ENCODE data around the gene RBM47.

RBM47 gene

DNA sequence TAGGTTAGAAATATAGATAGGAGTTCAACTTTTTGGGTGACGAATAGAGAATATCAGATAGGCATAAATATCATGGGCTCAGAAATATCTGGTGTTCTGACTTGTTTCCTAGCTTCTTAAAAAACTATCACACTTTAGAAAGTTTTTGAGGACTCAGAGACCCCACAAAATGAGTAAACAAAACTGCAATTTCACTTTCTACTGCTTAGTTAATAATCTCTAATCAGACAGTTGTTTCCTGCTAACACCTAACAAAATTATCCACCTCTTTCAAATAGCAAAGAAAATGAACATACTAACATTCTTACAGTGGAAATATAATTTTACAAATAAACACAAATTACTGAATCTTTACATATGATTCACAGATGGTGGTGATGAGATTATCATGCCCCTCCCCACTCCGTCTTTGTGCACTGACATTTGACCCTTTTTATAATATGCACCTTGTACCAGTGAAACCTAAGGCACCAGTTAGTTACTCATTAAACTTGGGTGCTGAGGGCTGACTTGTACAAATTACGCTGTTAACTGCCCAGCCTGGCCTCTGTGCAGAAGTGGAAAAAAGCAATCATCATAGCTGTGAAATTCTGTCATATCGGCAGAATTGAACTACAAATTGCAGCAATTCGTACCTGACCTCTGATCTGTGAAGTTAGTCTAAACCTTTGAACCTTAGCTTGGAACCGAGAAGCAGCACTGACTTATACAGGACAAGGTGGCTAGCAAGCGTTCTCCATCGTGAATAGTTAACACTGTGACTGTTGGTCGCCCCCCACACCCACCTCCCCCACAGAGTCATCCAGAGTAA lies 155.9 kb downstream of the RBM47 start:
- Histone ChIP-seq H3K27ac (no peak overlapping the region), H3K27me3 (replicated peaks) (no peaks in the 10 kb centered on the region), H3K4me3 (ENCODE audit: low read depth, low read length) (no peak overlapping the region), H3K36me3 (replicated peaks) (no peaks in the 10 kb centered on the region)
- no peak for DNase-seq
- TF ChIP-seq, protein P1, sequence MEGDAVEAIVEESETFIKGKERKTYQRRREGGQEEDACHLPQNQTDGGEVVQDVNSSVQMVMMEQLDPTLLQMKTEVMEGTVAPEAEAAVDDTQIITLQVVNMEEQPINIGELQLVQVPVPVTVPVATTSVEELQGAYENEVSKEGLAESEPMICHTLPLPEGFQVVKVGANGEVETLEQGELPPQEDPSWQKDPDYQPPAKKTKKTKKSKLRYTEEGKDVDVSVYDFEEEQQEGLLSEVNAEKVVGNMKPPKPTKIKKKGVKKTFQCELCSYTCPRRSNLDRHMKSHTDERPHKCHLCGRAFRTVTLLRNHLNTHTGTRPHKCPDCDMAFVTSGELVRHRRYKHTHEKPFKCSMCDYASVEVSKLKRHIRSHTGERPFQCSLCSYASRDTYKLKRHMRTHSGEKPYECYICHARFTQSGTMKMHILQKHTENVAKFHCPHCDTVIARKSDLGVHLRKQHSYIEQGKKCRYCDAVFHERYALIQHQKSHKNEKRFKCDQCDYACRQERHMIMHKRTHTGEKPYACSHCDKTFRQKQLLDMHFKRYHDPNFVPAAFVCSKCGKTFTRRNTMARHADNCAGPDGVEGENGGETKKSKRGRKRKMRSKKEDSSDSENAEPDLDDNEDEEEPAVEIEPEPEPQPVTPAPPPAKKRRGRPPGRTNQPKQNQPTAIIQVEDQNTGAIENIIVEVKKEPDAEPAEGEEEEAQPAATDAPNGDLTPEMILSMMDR (IDR thresholded peaks at IDR 0.05; ENCODE audit: low read depth, low read length, missing control alignments): no peak
- in situ Hi-C loops (cut with HindIII; ENCODE audit: low pct_ligation_motif_present, low sequenced_read_pairs): no loop called here

DNA sequence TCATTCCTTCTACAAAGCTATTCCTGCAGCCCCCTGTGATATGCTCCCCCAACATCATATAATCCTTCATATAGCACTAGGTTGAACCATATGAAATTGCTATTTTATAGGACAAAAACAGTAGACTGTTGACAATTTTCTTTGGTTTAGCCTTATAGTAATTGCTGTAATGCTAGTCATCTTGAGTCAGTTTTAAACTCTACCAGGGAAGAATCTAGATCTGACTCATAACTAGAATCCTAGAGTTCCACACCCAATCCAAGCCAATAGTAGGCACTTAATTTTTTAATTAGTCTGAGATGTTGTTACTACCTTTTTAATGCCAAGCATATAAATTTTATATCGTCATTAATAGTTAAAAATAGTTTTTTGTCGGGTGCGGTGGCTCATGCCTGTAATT lies 157.7 kb downstream of the RBM47 start:
- in situ Hi-C loops (cut with HindIII; ENCODE audit: low pct_ligation_motif_present, low sequenced_read_pairs): no loop called here
- TF ChIP-seq, protein P1 (IDR thresholded peaks at IDR 0.05; ENCODE audit: low read depth, low read length, missing control alignments): no peak
- no peak overlapping the region for H3K4me3 ChIP-seq (ENCODE audit: low read depth, low read length)
- H3K27ac ChIP-seq: no peak overlapping the region
- H3K36me3 ChIP-seq (replicated peaks): no peaks in the 10 kb centered on the region
- DNase-seq: no peak
- H3K27me3 ChIP-seq (replicated peaks): no peaks in the 10 kb centered on the region

DNA sequence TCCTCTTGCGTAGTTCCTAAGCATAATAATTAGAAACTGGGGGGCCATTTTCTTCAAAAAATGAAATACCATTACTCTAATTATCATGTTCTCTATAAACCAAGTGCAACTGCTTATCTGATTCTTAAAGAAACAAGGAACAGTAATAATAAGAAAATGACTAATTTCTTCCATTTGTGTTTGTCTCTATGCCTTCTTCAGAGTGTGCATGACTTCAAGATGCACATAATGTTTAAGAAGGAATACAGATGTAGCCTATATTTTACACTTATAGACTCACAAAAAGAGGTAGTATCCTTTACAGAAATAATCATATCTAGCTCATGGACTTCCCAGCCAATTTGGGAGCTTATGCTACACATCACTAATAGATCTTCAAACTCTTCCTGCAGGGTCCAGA lies 162.9 kb downstream of the RBM47 start:
- no peaks in the 10 kb centered on the region for H3K36me3 ChIP-seq (replicated peaks)
- no peaks in the 10 kb centered on the region for H3K27me3 ChIP-seq (replicated peaks)
- no peak for DNase-seq
- H3K4me3 ChIP-seq (ENCODE audit: low read depth, low read length): no peak overlapping the region
- in situ Hi-C loops (cut with HindIII; ENCODE audit: low pct_ligation_motif_present, low sequenced_read_pairs): no loop called here
- TF ChIP-seq, protein P1 (IDR thresholded peaks at IDR 0.05; ENCODE audit: low read depth, low read length, missing control alignments): no peak
- no peak overlapping the region for H3K27ac ChIP-seq

DNA sequence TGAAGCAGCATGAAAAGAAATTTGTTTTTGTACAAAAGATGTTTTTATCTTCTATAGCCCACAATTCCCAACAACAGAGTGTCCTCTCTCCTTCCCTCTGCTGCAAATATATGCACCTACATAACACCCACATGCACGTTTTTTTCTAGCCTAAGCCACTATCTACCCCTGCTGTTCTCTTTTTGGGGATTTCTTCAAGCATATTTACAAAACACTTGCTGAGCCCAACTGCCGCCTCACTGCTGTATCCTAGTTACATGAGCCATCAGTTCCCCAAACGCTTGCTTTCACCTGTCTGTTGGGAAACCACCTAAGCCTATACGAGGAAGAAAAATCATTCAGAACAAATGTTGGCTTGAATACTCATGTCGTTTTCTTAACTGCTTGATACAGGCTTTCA lies 167.3 kb downstream of the RBM47 start:
- no peak for DNase-seq
- H3K27ac ChIP-seq: no peak overlapping the region
- in situ Hi-C loops (cut with HindIII; ENCODE audit: low pct_ligation_motif_present, low sequenced_read_pairs): no loop called here
- H3K36me3 ChIP-seq (replicated peaks): no peaks in the 10 kb centered on the region
- TF ChIP-seq, protein P1 (IDR thresholded peaks at IDR 0.05; ENCODE audit: low read depth, low read length, missing control alignments): no peak
- no peak overlapping the region for H3K4me3 ChIP-seq (ENCODE audit: low read depth, low read length)
- H3K27me3 ChIP-seq (replicated peaks): no peaks in the 10 kb centered on the region

DNA sequence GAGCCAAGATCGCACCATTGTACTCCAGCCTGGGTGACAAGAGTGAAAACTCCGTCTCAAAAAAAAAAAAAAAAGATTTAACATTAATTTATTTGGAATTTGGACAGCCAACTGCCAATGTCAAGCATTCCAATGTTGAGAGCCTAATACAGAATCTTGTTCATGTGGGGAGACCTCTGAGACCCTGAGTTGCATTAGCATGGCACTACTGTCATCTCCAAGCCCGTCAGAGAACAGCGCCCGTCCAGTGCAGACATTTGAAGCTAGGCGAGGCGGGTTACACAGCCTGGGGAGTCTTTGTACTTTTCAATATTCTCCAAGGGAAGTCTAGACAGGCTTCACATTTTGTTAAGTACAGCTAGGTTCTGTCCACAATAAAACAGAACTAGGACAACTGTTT lies 167.8 kb downstream of the RBM47 start:
- H3K27me3 ChIP-seq (replicated peaks): no peaks in the 10 kb centered on the region
- H3K4me3 ChIP-seq (ENCODE audit: low read depth, low read length): no peak overlapping the region
- TF ChIP-seq, protein P1 (IDR thresholded peaks at IDR 0.05; ENCODE audit: low read depth, low read length, missing control alignments): no peak
- H3K36me3 ChIP-seq (replicated peaks): no peaks in the 10 kb centered on the region
- DNase-seq: no peak
- no peak overlapping the region for H3K27ac ChIP-seq
- in situ Hi-C loops (cut with HindIII; ENCODE audit: low pct_ligation_motif_present, low sequenced_read_pairs): no loop called here

DNA sequence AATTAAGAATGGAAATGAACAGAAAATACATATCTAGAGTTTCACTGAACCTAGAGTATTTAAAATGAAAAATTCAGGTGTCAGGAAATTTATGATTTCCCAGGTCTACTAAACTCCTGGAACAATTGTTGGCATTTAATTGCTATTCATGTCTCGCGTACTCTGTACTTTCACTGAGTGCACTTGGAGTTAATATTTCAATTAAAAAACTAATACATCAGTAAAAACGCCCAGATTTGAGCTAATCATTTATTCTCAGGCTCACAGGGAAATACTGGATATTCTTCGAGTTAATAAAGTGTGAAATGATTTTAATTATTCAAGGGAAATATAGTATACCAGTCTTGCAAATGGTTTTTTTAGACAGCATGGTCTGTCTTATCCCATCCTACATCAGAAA lies 168.6 kb downstream of the RBM47 start:
- no peaks in the 10 kb centered on the region for H3K27me3 ChIP-seq (replicated peaks)
- no peaks in the 10 kb centered on the region for H3K36me3 ChIP-seq (replicated peaks)
- TF ChIP-seq, protein P1 (IDR thresholded peaks at IDR 0.05; ENCODE audit: low read depth, low read length, missing control alignments): no peak
- in situ Hi-C loops (cut with HindIII; ENCODE audit: low pct_ligation_motif_present, low sequenced_read_pairs): no loop called here
- no peak overlapping the region for H3K27ac ChIP-seq
- H3K4me3 ChIP-seq (ENCODE audit: low read depth, low read length): no peak overlapping the region
- no peak for DNase-seq
